Measurements from ENCODE around the gene TMA16.
A peak's percentile ranks its signal among the peaks of the same experiment; 100 is the strongest.

The TMA16 gene

GRCh38 chr4:163476761-163477438 is 17.6 kb upstream of the TMA16 start (continued):
- TF ChIP-seq CSRNP3 (CRISPR knock-in tag; IDR thresholded peaks at IDR 0.05), result no peak

GRCh38 chr4:163482190-163482589 is 12.3 kb upstream of the TMA16 start:
- no peak for TF ChIP-seq PPARA (CRISPR knock-in tag; IDR thresholded peaks at IDR 0.05; ENCODE audit: borderline replicate concordance)
- no peak for TF ChIP-seq CREB5 (CRISPR knock-in tag; IDR thresholded peaks at IDR 0.05; ENCODE audit: low read depth)
- TF ChIP-seq SNAI2 (CRISPR knock-in tag; IDR thresholded peaks at IDR 0.05), result no peak
- TF ChIP-seq ARNTL (CRISPR knock-in tag; IDR thresholded peaks at IDR 0.05; ENCODE audit: borderline replicate concordance, low read depth), result no peak
- no peak for TF ChIP-seq BACH2 (CRISPR knock-in tag; IDR thresholded peaks at IDR 0.05; ENCODE audit: borderline replicate concordance)
- TF ChIP-seq RARB (CRISPR knock-in tag; IDR thresholded peaks at IDR 0.05), result no peak
- no peak for TF ChIP-seq ZC3H10 (CRISPR knock-in tag; IDR thresholded peaks at IDR 0.05)
- TF ChIP-seq ISL1 (CRISPR knock-in tag; IDR thresholded peaks at IDR 0.05), result no peak
- TF ChIP-seq CSDC2 (CRISPR knock-in tag; IDR thresholded peaks at IDR 0.05), result no peak
- ATAC-seq, result no peak

GRCh38 chr4:163484906-163485305 is 9.6 kb upstream of the TMA16 start:
- TF ChIP-seq OSR1 (CRISPR knock-in tag; IDR thresholded peaks at IDR 0.05) (no peak), PATZ1 (CRISPR knock-in tag; IDR thresholded peaks at IDR 0.05; ENCODE audit: borderline replicate concordance) (no peak), CREB5 (CRISPR knock-in tag; IDR thresholded peaks at IDR 0.05; ENCODE audit: low read depth) (no peak), TOX (CRISPR knock-in tag; IDR thresholded peaks at IDR 0.05; ENCODE audit: borderline replicate concordance) (no peak), RARB (CRISPR knock-in tag; IDR thresholded peaks at IDR 0.05) (no peak), SNAI2 (CRISPR knock-in tag; IDR thresholded peaks at IDR 0.05) (no peak), ZNF8 (CRISPR knock-in tag; IDR thresholded peaks at IDR 0.05) (no peak), ESRRG (CRISPR knock-in tag; IDR thresholded peaks at IDR 0.05) (no peak), CSDC2 (CRISPR knock-in tag; IDR thresholded peaks at IDR 0.05) (no peak), CSRNP3 (CRISPR knock-in tag; IDR thresholded peaks at IDR 0.05) (no peak), ARNTL (CRISPR knock-in tag; IDR thresholded peaks at IDR 0.05; ENCODE audit: borderline replicate concordance, low read depth) (no peak), ZNF565 (CRISPR knock-in tag; conservative IDR thresholded peaks at IDR 0.05; ENCODE audit: low read depth) (no peak), TCF4 (CRISPR knock-in tag; IDR thresholded peaks at IDR 0.05; ENCODE audit: borderline replicate concordance) (no peak), POU6F1 (CRISPR knock-in tag; IDR thresholded peaks at IDR 0.05; ENCODE audit: borderline replicate concordance, low read depth) (no peak), PPARA (CRISPR knock-in tag; IDR thresholded peaks at IDR 0.05; ENCODE audit: borderline replicate concordance) (no peak), ZFP30 (CRISPR knock-in tag; IDR thresholded peaks at IDR 0.05) (no peak), BACH2 (CRISPR knock-in tag; IDR thresholded peaks at IDR 0.05; ENCODE audit: borderline replicate concordance) (no peak), ISL1 (CRISPR knock-in tag; IDR thresholded peaks at IDR 0.05) (no peak), ZFP3 (CRISPR knock-in tag; IDR thresholded peaks at IDR 0.05) (no peak), GLIS3 (CRISPR knock-in tag; IDR thresholded peaks at IDR 0.05) (no peak)

More at GRCh38 chr4:163484906-163485305, 9.6 kb upstream of the TMA16 start:
- peak; percentile 85 for ATAC-seq

All from SK-N-SH treated with all-trans-retinoic acid at 6 μM for 48 hours (cell line).